PFSK-1 (cell line): ENCODE results near the gene CARNS1.

Source experiments
- FOXP2 ChIP-seq: optimal IDR thresholded peaks from 2 replicates; pipeline ENCODE3; 2011; ENCODE audit warnings: borderline replicate concordance, control low read depth, inconsistent platforms; ENCODE audit not compliant: insufficient read depth; ENCODE audit errors: extremely low read length, extremely low read depth
- POLR2AphosphoS5 ChIP-seq: IDR thresholded peaks from 2 replicates; pipeline ENCODE4 v1.6.1; 2012; ENCODE audit warnings: low read depth, mild to moderate bottlenecking, control low read depth, low read length, moderate library complexity
- REST ChIP-seq, 2 experiments: IDR thresholded peaks; 2 replicates each; pipeline versions ENCODE4 v1.6.1 to v1.8.0; 2011 to 2012; ENCODE audit warnings: low read depth in 2 of 2, low read length in 2 of 2, control low read depth in 1 of 2, inconsistent platforms in 1 of 2, mild to moderate bottlenecking in 1 of 2, moderate library complexity in 1 of 2; ENCODE audit not compliant: insufficient read depth in 1 of 2
- SIN3A ChIP-seq: IDR thresholded peaks from 2 replicates; pipeline ENCODE4 v1.6.1; 2012; ENCODE audit warnings: mild to moderate bottlenecking, low read length, moderate library complexity, borderline replicate concordance; ENCODE audit not compliant: insufficient read depth
- TAF1 ChIP-seq: IDR thresholded peaks from 2 replicates; pipeline ENCODE4 v1.6.1; 2012; ENCODE audit warnings: low read length, control low read depth, borderline replicate concordance; ENCODE audit not compliant: insufficient read depth

CARNS1 gene

GRCh38 chr11:67406420-67406968 is 9.0 kb upstream of the CARNS1 start:
- no peak for TF ChIP-seq FOXP2
- no peak for TF ChIP-seq SIN3A
- no peak for TF ChIP-seq REST (IDR thresholded peaks at IDR 0.05; ENCODE audit: insufficient read depth in 1 of 2, low read depth in 2 of 2, low read length in 2 of 2)
- no peak for TF ChIP-seq TAF1
- TF ChIP-seq POLR2AphosphoS5, result no peak

DNA sequence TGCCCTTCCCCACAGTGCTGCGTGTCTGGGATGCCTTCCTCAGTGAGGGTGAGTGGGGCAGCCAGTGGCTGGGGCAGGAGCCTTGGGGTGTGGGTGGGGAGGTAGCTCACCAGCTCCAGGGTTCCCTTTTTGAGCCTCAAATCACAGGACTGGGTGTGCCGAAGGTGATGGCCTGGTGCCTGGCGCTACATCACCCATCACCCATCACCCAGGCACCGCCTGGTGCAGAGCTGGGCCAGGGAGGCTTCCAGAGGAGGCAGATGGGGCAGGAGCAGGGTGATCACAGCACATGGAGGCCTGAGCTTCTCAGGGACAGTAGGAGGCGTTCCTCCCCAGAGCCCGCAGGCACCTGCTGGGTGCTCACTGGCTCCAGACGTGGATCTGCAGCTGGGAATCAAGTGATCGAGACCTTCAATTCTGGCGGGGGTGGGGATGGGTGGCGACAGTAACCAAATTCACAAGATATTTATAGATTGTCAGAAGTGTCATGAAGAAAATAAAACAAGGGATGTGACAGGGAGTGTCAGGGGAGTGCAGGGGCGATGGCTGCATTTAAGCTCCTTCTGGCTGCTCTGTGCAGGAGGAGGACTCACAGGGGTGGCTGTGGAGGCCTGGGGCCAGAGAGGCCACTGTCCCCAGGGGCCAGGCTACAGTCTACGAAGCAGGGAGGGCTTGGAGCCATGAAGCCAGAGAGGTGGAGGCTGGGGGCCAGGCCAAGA is 8.3 kb upstream of the CARNS1 start:
- TF ChIP-seq FOXP2 (no peak), SIN3A (no peak), REST (IDR thresholded peaks at IDR 0.05; ENCODE audit: insufficient read depth in 1 of 2, low read depth in 2 of 2, low read length in 2 of 2) (no peak), TAF1 (no peak), POLR2AphosphoS5 (no peak)

GRCh38 chr11:67407688-67408163 is 7.8 kb upstream of the CARNS1 start:
- TF ChIP-seq REST (IDR thresholded peaks at IDR 0.05; ENCODE audit: insufficient read depth in 1 of 2, low read depth in 2 of 2, low read length in 2 of 2), result no peak
- no peak for TF ChIP-seq POLR2AphosphoS5
- no peak for TF ChIP-seq SIN3A
- TF ChIP-seq TAF1, result no peak
- no peak for TF ChIP-seq FOXP2

DNA sequence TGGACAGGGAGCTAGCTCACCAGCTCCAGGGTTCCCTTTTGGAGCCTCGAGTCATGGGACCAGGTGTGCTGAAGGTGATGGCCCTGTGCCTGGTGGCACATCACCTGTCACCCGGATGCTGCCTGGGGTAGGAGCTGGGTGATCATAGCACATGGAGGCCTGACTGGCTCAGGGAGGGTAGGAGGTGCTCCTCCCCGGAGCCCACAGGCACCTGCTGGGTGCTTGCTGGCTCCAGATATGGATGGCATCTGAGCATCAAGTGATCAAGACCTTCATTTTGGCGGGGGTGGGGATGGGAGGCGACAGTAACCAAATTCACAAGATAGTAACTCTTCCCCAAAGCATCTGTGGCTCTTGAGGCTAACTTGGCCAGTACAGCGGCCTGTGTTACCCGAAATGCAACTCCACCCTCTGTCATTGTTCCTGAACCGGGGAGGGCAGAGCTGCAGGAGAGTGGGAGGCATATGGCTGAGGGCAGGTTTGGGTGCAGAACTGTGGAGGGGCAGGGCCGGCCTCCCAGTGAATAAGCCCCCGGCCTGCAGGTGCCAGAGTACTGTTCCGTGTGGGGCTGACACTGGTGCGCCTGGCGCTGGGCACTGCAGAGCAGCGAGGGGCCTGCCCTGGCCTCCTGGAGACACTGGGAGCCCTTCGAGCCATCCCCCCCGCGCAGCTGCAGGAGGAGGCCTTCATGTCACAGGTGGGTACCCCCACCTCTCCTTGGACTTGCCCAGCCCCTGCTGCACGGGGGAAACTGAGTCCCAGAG is 6.9 kb upstream of the CARNS1 start:
- no peak for TF ChIP-seq TAF1
- no peak for TF ChIP-seq REST (IDR thresholded peaks at IDR 0.05; ENCODE audit: insufficient read depth in 1 of 2, low read depth in 2 of 2, low read length in 2 of 2)
- no peak for TF ChIP-seq SIN3A
- TF ChIP-seq POLR2AphosphoS5, result no peak
- no peak for TF ChIP-seq FOXP2
